Measurements from ENCODE around the gene GTF3C4. TPM values are rescaled to one million over a fixed set of nuclear protein-coding genes. Genes with fewer than 3 reads are reported as not detected.

The GTF3C4 gene
- polyA plus RNA-seq, 2 of the 4 experiments (the other 2 are of a cell fraction): 9.0 to 15.4 TPM

- Histone ChIP-seq H3K27ac (peak within 1 kb of the TSS; percentile 97 to 100), H3K9me3 (no peaks in the 10 kb centered on the region), H3K4me1 (peaks cover 30% of the 10 kb centered on the region), H3K4me3 (peak within 1 kb of the TSS; percentile 87), H3K4me2 (peak within 1 kb of the TSS; percentile 92)
- ATAC-seq: peak; percentile 88 to 94
- WGBS (ENCODE audit: missing lambda C conversion rate): 0% methylated on average over 8 of the region's 77 CpGs
- CTCF ChIA-PET: interaction anchor here (0.9 to 3.1 kb wide), 7 partner anchors 9 to 232 kb away, joined by 3 to 12 read pairs (median 4); no protein-coding TSS in a partner anchor
- FAIRE-seq: no peak
- TF ChIP-seq PHF8 (IDR thresholded peaks at IDR 0.05; ENCODE audit: borderline replicate concordance, low read depth) (peak; percentile 58), CBX2 (IDR thresholded peaks at IDR 0.05; ENCODE audit: borderline replicate concordance, low read depth) (no peak), CEBPB (IDR thresholded peaks at IDR 0.05) (no peak), HOXB13 (CRISPR knock-in tag; IDR thresholded peaks at IDR 0.05; ENCODE audit: low read depth) (peak; percentile 77; the same call in 1 of the 2 replicates), SMC3 (IDR thresholded peaks at IDR 0.05) (no peak), USF2 (IDR thresholded peaks at IDR 0.05) (peak; percentile 73), GATA3 (IDR thresholded peaks at IDR 0.05; ENCODE audit: borderline replicate concordance) (peak; percentile 62), NPAS2 (CRISPR knock-in tag; IDR thresholded peaks at IDR 0.05; ENCODE audit: borderline replicate concordance) (peak; percentile 64; the same call in 1 of the 2 replicates), TFCP2L1 (CRISPR knock-in tag; IDR thresholded peaks at IDR 0.05) (no peak; the same call in none of the 2 replicates), POLR2A (IDR thresholded peaks at IDR 0.05; ENCODE audit: low read length) (peak; percentile 95), MYC (IDR thresholded peaks at IDR 0.05; ENCODE audit: borderline replicate concordance, low read length) (peak; percentile 67), EHF (CRISPR knock-in tag; IDR thresholded peaks at IDR 0.05) (0 out of 2 replicates have a peak, but pooled peaks have one; percentile 21), TP53 (CRISPR knock-in tag; IDR thresholded peaks at IDR 0.05) (peak; percentile 55; the same call in 1 of the 2 replicates), HOXB5 (CRISPR knock-in tag; IDR thresholded peaks at IDR 0.05) (peak; percentile 79), MAX (IDR thresholded peaks at IDR 0.05) (peak; percentile 100), E2F6 (IDR thresholded peaks at IDR 0.05; ENCODE audit: borderline replicate concordance, low read depth) (peak; percentile 96), ESRRA (IDR thresholded peaks at IDR 0.05; ENCODE audit: borderline replicate concordance, low read length) (no peak), EHMT2 (IDR thresholded peaks at IDR 0.05; ENCODE audit: low read depth) (no peak), PBX3 (IDR thresholded peaks at IDR 0.05) (peak; percentile 53; the same call in 1 of the 2 replicates), JUN (IDR thresholded peaks at IDR 0.05) (peak; percentile 71 to 87; a peak in 4 of 5 replicates), ATOH8 (CRISPR knock-in tag; IDR thresholded peaks at IDR 0.05; ENCODE audit: low read depth) (0 out of 2 replicates have a peak, but pooled peaks have one; percentile 34), ZSCAN20 (CRISPR knock-in tag; IDR thresholded peaks at IDR 0.05) (peak; percentile 55; the same call in 1 of the 2 replicates), EP300 (IDR thresholded peaks at IDR 0.05) (no peak), RFX5 (IDR thresholded peaks at IDR 0.05) (no peak), MAFK (IDR thresholded peaks at IDR 0.05; ENCODE audit: partially characterized antibody) (no peak)
- peak; percentile 80 to 86 for DNase-seq (ENCODE audit: low read depth in 1 of 2, low spot score in 1 of 2)
- POLR2A ChIA-PET: interaction anchor here (0.5 to 2.0 kb wide), 11 partner anchors 10 to 389 kb away, joined by 3 to 8 read pairs (median 4); partner anchors contain the start of gene SETX
These were observed 387 bp upstream of the GTF3C4 start, which contains the start of gene DDX31 for GRCh38 chr9:132669698-132670456. Gene DDX31 (minus strand): TSS chr9:132669983. CDS start chr9:132669934, 49 bp downstream.
